ENCODE results near the gene THEMIS2.
"Not testable (repeated sequence)": the region's sequence is repeated elsewhere in the genome, so short reads cannot be mapped to it uniquely, and the experiment has no call there.

Gene THEMIS2

GRCh38 chr1:27863538-27863915 is 8.8 kb upstream of the THEMIS2 start:
- DNase-seq: no peak

GRCh38 chr1:27864264-27864895 is 8.0 kb upstream of the THEMIS2 start:
- no peak for DNase-seq

GRCh38 chr1:27865821-27866220 is 6.5 kb upstream of the THEMIS2 start:
- no peak for DNase-seq

GRCh38 chr1:27868556-27868931 is 3.8 kb upstream of the THEMIS2 start:
- DNase-seq: no peak

- no peak for DNase-seq
Measured at GRCh38 chr1:27868932-27869718, 3.2 kb upstream of the THEMIS2 start.

DNA sequence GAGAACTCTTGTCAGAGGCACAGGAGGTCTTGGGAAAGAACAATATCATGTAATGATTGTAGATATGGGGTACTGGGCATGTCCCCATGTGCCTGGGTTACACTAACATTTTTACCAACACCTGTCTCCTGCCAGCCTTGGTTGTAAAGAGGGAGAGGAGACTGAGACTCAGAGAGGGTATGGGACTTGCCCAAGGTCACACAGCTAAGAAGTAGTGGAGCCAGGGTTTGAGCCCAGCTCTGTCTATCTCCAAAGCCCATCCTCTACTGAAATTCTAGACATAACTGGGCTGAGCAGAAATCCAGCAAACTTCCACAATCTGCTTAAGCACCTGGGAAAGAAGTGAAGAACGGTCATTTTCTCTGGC is 2.6 kb upstream of the THEMIS2 start:
- no peak for DNase-seq

GRCh38 chr1:27871076-27871475 is 1.3 kb upstream of the THEMIS2 start:
- not testable (repeated sequence) for DNase-seq

GRCh38 chr1:27872802-27873551 is 633 bp downstream of the THEMIS2 start:
- no peak for DNase-seq

- no peak for DNase-seq
Measured at GRCh38 chr1:27873671-27874384, 1.5 kb downstream of the THEMIS2 start.

DNA sequence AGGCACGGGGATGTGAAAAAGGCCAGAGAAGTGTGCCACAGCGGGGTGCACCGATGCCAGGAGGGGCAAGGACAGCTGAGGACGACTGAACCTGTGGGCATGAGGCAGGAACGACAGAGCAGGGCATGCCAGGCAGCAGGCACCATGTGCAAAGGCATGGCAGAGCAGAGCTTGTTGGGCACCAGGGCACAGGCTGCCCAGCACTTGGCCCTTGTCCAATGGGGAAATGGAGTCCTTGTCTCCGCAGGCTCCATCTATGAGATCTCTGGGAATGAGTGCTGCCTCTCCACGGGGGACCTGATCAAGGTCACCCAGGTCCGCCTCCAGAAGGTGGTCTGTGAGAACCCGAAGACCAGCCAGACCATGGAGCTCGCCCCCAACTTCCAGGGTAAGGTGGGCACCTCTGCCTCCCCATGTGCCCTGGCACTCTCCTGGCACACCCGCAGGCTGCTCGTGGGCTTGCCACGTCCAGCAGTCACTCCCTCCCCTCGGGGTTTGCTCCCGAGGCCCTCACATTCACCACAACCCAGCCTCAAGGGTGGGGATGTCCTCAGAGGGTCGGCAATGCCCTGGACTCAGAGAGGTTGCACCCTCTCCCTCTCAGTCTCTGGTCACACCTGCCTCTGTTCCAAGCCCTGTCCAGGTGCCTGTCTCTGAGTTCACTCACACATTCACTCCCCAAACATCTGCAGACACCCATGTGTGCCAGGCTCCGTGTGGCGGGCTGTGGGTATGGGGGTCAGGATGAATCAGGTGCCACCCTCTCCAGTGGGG is 4.2 kb downstream of the THEMIS2 start:
- no peak for DNase-seq

DNA sequence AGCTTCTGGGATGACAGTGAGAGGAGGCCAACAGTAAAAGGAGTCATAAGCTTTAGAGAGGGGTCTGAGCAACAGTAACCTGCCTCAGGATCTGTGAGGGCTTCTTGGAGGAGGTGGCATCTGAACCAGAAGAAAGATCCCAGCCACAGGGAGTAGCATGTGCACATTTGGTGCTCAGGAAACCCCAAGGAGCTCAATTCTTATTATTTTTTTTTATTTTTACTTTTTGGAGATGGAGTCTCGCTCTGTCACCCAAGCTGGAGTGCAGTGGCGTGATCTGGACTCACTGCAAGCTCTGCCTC is 4.7 kb downstream of the THEMIS2 start:
- no peak for DNase-seq

DNA sequence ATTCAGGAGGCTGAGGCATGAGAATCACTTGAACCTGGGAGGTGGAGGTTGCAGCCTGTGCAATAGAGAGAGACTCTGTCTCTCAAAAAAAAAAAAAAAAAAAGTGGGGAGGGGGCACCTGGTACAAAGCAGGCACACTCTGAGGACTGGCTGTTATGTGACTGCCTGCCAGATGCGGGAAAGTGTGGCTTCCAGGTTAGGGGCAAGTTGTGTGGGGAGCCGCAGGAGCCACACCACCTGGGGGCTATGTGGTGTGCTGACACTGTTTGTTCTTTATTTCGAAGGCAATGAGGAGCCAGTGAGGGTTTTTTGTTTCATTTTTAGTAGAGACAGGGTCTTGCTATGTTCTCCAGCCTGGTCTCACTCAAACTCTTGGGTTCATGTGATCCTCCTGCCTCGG is 5.7 kb downstream of the THEMIS2 start:
- DNase-seq: no peak

DNA sequence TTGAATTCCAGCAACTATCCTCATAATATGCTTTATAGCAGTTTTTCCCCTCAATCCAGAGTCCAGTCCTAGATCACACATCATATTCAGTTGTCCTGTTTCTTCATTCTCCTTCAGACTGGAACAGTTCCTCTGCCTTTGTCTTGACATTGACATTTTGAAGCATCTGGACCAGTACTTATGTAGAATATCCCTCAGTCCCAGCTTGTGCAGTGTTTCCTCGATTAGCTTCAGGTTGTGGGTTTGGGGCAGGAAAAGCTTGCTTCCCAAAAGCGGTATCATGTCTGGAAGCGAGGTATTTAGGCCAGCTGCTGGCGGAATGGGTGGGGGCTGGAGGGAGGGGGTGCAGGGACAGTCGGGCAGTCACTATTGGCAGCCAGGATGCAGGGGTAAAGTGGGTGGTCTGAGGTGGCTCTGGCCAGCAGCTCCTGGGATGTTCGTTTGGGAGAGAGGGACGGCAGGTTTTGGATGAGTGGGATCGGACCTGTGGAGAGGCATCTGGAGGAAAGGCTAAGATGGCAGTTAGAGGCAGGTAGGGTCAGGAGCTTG is 6.5 kb downstream of the THEMIS2 start:
- no peak for DNase-seq

DNA sequence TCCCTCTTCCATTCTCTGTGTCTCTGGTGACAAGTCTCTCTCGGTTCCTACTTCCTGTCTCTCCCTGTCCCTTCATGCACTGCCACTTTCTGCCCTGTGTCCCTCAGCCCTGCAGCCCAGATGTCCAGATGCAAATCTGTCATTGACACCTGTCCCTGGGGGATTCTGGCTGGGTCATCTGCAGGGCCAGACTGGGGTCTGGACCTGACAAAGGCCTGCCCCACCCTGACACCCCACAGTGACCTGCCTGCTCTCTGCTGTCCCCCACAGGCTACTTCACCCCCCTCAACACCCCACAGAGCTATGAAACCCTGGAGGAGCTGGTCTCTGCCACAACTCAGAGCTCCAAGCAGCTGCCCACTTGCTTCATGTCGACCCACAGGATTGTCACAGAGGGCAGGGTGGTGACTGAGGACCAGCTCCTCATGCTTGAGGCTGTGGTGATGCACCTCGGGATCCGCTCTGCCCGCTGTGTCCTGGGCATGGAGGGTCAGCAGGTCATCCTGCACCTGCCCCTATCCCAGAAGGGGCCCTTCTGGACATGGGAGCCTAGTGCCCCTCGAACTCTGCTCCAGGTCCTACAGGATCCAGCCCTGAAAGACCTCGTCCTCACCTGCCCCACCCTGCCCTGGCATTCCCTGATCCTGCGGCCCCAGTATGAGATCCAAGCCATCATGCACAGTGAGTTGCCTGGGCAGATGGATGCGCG is 7.2 kb downstream of the THEMIS2 start:
- no peak for DNase-seq

- DNase-seq: no peak
Measured at GRCh38 chr1:27882543-27882903, 10.2 kb downstream of the THEMIS2 start.

- DNase-seq: no peak
Measured at GRCh38 chr1:27883536-27883935, 11.2 kb downstream of the THEMIS2 start.

DNA sequence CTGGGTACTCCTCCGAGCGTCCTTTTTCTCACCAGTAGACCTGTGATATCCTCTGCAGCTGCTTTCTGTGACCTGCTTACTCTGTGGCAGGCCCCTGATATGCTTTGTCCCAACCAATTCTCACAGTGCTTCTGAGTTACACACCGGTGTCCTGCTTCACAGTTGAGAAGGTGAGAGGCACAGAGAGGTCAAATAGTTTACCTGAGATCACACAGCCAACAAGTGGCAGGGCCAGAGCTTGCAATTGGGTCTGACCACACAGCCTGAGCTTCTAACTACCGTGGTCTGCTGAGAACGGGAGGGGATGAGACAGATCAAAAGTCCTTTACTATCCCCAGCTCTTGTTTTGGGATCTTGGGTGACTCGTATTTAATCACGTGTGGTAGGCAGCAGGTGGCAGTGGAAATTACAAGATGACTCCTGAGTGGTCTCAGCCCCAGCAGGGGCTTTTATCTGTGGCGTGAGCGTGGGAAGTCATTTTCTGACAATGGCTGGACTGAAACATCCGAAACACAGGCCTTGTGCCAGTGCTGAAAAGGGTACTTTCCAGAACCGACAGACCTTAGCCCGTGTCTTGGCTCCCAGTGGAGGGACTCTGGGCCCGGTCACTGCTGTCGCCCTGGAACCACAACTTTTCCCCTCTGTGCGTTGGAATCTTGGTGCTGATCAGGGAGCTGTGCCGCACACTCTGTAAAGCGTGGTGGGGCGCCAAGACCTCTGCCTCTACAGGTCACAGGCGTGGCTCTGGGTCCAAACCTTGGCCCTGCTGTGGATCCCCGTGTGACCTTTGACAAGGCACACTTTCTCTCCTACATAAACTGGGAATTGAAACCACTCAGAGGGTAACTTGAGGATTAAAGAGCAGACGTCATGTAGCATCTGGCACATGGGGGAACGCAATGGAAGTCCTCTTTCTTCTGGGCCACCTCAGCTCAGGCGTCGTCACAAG is 11.9 kb downstream of the THEMIS2 start:
- DNase-seq: no peak

DNA sequence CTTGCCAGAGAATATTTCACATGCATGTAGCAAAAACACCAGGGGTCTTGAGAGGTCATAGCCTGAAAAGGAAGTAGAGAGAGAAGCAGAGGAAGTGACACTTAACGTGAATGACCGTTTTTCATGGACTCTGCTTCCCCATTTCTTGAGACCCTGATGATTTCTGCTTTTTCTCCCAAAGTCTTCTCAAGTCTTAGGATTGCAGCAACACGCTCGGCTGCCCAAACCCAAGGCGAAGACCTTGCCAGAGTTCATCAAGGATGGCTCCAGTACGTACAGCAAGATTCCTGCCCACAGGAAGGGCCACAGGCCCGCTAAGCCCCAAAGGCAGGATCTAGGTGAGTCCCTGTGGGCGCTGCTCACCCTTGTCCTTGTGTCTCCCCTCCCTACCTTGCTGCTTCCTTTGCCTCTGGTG is 12.8 kb downstream of the THEMIS2 start:
- DNase-seq: no peak

DNA sequence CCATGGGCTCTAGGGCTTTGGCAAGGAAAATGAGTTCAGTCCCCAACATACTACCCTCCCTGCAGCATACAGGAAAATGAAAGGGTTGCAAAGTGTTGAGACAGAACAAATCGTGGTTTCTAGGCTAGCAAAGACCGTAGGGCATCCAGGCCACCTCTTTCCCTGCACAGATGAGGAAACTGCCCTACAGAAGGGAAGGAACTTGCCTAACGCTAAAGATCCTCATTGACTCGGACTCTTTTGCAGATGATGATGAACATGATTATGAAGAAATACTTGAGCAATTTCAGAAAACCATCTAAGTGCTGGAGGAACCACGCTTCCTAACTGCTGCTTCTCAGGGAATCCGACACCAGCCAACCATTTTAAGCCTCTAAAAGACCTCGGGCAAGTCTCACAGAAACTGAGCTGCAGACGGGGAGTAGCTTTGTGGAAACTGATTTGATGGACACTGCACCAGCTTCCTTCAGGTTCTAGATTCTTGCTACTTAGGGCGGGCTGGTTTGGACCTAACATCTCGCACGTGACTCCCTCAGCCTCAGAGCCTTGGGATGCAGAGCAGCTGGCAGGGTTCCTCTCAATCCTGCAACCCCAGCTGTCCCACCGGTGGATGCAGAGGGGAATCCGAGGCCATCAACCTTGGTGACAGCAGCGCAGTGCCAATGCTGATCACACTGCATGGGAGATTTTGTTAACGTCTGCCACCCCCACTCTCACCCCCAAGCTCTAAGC is 13.4 kb downstream of the THEMIS2 start:
- DNase-seq: no peak

DNA sequence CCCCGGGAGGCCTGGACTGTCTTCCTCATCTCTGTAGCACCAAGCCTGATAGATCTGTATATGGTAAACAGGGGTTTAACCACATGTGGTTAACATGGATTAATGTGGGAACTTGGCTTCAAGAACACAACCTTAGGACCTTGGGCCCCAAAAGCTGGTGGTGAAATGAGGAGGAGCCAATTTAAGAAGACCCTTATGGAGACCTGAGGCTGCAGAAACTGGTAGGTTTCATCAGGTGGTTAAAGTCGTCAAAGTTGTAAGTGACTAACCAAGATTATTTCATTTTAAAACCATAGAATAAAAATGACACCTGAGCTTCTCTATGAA is 14.0 kb downstream of the THEMIS2 start:
- DNase-seq: no peak
